Fibroblast of pulmonary artery (primary cell): ENCODE measurements around the gene CCDC187.

Experiments used
- DNase-seq: peaks from one replicate; pipeline ENCODE4 v3.0.0-alpha.2; 2010; ENCODE audit warnings: low read depth
- H3K4me3 ChIP-seq: replicated peaks from 2 replicates; pipeline ENCODE4 v1.5.1; 2011; ENCODE audit warnings: low read depth, mild to moderate bottlenecking, control low read depth, low read length, moderate library complexity
- TF ChIP-seq, protein P1 (sequence below): IDR thresholded peaks from 2 replicates; pipeline ENCODE4 v1.5.1; 2011; ENCODE audit warnings: mild to moderate bottlenecking, control low read depth, low read length, inconsistent platforms; ENCODE audit errors: missing control alignments

CCDC187 gene

DNA sequence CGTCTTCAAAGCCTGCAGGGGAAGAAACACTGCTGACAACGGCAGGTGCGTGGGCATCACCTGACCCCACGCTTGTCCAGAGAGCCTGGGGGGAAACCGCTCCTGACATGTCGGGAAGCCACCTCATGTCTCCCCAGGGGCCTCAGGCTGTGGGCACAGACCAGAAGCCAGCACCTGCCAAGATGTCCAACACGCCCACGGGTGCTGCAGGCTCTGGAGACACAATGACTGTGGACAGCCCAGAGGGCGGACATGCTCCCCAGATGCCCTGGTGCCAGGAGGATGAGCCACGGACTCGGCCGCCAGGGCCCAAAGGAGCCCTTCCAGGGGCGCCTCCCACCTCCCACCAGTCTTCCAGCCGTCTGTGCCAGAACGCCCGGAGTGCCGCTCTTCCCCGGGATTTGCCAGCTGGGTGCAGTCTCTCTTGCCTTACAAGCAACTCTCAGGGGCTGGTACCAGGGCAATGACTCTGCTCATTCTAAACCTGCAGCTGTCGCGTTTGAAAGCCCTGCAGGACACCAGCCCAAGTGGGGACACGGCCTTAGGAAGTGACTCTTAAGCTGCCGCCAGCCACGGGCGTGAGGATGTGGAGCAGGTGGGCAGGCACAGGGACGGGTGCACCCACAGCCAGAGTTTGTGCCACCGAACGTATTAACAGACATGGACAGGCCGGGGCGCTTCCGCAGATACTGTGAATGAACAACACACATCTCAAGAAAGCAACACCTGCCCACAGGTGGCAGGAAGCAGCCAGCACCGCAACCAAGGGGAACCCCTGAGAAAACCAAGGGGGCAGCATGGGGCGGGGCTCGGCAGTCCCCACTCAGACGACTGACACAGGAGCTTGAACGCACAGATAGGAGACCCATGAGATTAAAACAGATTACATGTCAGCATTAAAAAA lies 92.2 kb downstream of the CCDC187 start:
- TF ChIP-seq, protein P1, sequence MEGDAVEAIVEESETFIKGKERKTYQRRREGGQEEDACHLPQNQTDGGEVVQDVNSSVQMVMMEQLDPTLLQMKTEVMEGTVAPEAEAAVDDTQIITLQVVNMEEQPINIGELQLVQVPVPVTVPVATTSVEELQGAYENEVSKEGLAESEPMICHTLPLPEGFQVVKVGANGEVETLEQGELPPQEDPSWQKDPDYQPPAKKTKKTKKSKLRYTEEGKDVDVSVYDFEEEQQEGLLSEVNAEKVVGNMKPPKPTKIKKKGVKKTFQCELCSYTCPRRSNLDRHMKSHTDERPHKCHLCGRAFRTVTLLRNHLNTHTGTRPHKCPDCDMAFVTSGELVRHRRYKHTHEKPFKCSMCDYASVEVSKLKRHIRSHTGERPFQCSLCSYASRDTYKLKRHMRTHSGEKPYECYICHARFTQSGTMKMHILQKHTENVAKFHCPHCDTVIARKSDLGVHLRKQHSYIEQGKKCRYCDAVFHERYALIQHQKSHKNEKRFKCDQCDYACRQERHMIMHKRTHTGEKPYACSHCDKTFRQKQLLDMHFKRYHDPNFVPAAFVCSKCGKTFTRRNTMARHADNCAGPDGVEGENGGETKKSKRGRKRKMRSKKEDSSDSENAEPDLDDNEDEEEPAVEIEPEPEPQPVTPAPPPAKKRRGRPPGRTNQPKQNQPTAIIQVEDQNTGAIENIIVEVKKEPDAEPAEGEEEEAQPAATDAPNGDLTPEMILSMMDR, result no peak
- H3K4me3 ChIP-seq, result no peak overlapping the region
- DNase-seq, result no peak

DNA sequence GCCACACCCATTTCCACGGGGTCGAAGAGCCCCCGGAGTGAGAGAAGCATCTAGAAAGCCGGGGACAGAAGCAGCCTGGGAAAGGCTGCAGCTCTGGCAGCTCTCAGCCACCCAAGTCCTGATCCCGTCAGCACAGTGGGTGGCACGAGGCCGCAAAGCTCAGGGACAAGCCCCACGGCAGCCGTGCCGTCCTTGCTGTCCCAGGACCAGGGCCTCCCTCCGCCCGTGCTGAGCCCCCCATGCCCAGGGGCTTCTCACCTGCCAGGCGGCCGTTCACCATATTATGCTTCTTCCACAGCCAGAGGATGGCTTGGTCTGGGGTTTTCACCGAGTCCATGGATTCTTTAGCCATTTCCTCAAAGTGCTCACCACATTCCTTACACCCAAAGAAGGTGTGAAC lies 92.9 kb downstream of the CCDC187 start:
- DNase-seq, result no peak
- TF ChIP-seq, protein P1, result no peak
- no peak overlapping the region for H3K4me3 ChIP-seq

DNA sequence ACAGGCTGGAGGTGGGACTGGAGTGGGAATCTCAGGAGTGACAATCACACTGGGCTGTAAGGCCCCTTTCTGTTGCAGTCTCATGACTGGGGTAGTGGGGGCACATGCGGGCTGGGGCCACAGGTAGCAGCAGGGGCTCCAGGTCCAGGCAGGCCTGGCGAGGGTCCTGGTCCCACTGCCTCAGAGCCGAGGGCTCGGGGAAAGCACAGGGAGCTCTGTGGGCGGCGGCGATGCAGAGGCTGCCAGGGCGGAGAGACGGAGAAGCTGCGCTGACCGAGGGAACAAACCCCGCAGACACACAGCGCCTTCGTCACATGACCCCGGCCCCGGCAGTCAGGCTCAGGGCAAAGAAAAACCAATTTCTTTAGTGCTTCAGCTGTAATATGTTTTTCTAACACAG lies 93.6 kb downstream of the CCDC187 start:
- no peak overlapping the region for H3K4me3 ChIP-seq
- no peak for DNase-seq
- TF ChIP-seq, protein P1, result no peak

DNA sequence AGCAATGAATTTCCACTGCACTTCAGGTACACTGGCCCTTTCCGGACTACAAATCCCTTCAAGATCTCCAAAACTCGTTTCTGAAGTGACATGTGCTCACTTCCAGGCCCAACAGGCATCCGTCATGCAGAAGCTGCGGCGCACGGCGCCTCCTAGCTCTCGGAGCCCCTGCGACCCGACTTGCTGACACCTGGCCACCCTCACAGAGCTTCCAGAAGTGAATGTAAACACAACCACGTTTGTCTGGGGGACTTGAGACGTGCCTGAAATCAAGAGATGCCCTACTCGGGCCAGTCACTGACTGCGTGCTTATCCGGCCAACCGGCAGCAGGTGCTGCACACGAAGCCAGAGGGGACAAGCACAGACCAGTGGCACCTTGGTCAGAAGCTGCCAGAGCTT lies 94.1 kb downstream of the CCDC187 start:
- TF ChIP-seq, protein P1, result no peak

DNA sequence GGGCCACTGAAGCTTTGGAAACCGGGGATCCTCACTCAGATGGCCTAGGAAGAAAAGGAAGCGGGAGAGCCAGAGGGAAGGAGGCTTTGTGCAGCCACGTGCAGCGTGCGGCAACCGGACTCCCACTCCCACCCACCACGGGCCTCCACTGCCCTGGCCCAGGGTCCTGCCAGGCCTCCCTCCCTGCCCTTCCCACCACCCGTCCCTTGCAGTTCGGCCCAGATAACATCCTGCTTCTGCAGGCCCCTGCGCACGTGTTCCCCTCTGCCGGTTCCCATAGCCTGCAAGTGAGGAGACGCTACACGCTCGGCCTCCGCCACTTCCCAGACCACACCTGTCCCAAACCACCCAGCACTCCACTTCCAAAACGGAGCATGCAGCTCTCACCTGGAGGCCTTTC lies 94.7 kb downstream of the CCDC187 start:
- no peak for DNase-seq
- TF ChIP-seq, protein P1, result no peak
- no peak overlapping the region for H3K4me3 ChIP-seq

More for the DNA sequence above, 94.1 kb downstream of the CCDC187 start:
- no peak for DNase-seq
- no peak overlapping the region for H3K4me3 ChIP-seq

DNA sequence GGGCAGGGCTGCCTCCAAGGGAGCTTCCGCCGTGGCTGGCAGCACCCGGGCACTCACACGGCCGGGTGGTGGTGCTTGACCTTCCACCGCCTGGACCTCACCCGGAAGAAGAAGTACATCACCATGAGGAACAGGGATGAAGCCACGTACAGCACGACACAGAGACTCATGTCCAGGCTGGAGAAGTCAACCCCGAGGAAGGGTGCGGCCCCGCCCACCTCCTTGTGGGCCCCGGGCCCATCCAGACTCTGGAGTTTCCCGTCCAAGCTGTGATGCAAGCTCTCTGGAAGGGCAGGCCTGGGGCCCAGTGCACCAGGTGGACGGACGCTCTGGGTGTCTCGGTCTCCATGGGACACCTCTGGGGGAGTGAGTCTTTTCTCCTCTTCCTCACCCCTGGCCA lies 95.2 kb downstream of the CCDC187 start:
- H3K4me3 ChIP-seq, result no peak overlapping the region
- no peak for DNase-seq
- TF ChIP-seq, protein P1, result no peak

DNA sequence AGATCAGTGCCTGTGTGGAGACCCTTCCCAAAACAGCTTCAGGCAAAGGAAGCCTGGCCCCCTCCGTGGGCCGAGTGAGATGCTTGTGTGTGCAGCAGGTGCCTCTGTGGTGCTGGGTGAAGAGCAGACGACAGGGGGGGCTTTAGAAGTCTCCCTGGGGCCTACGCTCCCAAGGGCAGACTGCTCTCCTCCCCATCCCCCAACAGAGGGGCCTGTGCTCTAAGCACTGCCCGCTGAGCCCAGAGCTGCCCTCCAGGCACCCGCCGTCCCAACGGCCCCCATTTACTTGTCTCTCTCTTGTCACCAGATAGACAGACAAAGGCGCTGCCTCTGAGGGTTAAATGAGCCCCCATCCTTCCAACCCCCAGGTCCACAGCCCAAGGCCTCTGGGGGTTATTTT lies 96.3 kb downstream of the CCDC187 start:
- no peak for DNase-seq
- TF ChIP-seq, protein P1, result no peak
- H3K4me3 ChIP-seq, result no peak overlapping the region
